Stimulated activated CD8-positive, alpha-beta memory T cell treated with anti-CD3 and anti-CD28 coated beads, Interleukin-7, amount 100 ng/mL, for 4 hours (primary cell): Measurements from ENCODE around the gene NCOA6.
"Not testable (repeated sequence)": the region's sequence is repeated elsewhere in the genome, so short reads cannot be mapped to it uniquely, and the experiment has no call there.

Source experiments
- DNase-seq, 2 donors: peaks; one replicate each; pipeline ENCODE4 v3.0.0-alpha.2; 2020; ENCODE audit warnings: low read depth in 2 of 2

The NCOA6 gene

DNA sequence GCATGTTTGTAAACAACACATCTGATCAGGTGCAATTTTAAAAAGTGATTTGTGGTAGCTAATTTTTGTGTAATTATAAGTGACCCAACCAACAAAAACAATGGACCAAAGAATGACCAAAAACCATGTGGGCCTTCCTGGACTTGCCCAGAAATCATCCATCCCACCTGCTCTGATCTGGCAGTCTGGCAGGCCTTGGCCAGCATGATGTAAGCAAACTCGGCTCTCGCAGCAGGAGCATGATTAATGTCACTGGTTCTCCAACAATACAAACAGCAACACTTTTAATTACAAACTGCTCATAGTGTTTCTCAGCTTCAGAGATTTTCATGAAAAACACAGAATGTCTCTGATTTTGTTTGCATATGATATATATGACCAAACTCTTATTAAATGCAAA is 105.2 kb downstream of the NCOA6 start:
- DNase-seq = no peak

DNA sequence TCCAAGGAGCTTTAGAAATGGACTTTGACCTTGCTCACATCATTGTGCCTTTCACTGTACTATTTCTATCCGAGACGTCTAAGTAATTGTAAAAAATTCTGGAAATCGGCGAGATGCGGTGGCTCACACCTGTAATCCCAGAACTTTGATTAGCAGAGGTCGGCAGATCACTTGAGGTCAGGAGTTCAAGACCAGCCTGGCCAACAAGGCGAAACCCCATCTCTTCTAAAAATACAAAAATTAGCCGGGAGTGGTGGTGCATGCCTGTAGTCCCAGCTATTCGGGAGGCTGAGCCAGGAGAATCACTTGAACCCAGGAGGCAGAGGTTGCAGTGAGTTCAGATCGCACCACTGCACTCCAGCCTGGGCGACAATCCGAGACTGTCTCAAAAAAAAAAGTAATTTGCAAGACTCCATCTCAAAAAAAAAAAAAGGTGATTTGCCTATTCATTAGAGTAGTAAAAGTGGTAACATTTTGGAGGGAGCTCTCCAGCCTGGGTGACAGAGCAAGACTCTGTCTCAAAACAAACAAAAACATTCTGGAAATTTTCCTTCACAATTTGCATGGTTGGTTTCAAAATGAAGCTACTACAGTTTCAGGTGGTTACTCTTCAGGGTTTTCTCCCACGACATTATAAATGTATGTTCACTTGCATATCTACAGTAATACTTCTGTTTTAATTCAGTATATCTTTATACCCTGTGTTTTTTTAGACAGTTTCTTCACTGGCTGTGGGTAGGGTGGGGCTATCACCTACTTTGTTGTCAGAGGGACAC is 106.0 kb downstream of the NCOA6 start:
- not testable (repeated sequence) for DNase-seq

DNA sequence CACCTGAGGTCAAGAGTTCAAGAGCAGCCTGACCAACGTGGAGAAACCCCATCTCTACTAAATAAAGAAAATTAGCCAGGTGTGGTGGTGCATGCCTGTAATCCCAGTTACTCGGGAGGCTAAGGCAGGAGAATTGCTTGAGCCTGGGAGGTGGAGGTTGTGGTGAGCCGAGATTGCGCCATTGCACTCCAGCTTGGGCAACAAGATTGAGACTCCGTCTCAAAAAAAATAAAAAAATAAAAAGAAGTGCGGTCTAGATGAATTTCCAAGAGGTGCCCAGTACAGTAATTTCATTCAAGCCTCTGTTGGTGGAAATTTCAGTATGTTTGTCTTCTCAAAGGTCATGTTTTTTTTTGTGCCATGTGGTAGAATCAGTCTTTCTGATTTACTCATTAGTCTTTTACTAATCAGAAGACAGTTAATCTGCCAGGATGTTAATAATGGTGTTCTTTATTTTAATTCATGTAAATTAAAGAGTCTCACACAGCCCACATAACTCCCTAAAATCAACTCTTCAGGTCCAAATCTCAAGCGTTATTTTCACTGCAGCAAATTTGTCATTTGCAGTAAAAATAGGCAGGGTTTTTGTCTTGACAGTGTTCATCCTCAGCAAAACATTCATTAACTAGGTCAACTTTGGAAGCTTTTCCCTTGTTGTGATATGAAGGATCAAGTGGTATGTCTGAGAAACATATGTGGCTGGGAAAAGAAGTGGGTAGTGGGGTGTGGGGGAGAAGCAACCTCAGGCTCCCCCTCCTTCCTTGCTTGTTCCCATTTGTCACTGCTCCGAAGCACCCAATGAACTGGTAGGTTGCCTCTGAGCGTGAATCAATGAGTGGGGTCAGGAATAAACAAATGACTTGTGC is 108.0 kb downstream of the NCOA6 start:
- no peak for DNase-seq

DNA sequence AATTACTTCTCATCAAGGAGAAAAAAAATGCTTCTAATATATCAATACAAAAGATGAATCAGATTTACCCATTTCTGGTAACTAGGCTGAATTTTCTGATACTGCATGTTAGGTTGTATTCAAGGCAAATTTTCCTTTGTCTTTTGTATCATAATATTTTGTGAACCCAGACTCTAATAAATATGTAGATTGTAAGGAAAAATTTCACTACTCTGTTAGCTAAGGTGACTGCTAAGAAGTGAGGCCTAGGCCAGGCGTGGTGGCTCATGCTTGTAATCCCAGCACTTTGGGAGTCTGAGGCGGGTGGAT is 108.6 kb downstream of the NCOA6 start:
- DNase-seq = no peak

DNA sequence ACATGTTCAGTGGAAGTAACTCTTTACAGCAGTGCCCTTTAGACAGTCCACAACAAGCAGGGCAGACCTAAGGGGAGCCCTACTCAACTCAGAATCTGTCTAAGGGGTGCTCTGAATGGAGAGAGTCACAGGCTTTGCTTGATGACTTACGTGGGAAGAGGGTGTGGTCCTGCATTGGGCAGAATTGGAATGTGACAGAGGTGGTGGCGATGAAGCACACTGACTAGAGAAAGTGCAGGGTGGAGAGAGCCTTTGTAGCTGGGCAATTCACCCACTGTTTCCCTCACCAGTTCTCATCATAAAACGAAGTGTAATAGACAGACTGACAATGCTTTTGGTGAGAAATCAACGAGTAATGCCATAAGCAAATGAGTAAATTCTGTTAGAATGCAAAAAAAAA is 110.1 kb downstream of the NCOA6 start:
- no peak for DNase-seq

DNA sequence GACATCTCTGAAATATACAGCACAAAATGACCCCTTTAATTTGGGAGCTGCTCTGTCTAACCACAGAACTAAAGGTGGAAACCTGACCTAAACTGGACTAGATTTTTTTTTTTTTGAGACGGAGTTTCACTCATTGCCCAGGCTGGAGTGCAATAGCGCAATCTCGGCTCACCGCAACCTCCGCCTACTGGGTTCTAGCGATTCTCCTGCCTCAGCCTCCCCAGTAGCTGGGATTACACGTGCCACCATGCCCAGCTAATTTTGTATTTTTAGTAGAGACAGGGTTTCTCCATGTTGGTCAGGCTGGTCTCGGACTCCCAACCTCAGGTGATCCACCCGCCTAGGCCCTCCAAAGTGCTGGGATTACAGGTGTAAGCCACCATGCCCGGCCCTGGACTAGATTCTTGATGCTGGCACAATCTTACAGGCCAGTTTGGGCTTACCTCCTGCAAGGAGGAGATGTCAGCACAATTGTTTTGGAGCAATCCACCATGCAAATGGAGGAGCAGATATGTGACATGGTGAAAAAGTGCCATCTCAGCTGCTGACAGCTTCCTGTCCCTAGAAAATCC is 111.4 kb downstream of the NCOA6 start:
- not testable (repeated sequence) for DNase-seq

DNA sequence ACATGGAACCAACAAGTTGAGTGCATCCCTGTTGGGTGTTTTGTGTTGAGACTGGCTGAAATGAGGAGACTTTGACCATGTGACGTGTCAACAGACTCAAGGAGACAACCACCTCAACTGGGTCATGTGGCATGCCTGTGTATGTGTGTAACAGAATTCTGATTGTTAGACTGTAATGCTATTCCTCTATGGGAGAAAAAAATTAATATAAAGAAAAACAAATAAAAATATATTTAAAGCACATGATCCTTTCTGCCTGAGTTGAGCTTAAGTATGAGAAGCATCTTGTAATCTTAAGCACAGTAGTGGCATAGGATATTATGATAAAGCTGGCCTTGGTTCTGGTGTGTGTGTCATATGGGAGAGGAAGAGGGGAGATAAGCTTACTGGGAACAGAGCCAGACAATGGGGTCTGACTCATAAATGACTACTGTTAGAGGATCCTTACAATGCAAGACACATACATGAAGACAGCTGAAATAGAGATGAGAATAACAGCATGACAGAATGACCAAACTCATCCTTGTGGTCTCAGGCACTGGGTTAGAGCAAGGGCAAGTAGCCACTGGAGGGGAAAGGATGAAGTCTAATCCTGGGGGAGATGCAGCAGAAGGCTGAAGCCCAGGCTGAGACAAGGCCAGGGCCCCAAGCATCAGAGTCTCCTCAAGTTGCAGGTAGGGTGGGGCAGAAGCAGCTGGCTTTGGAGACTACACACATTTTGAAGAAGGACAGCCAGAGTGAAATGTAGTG is 112.1 kb downstream of the NCOA6 start:
- DNase-seq = no peak

DNA sequence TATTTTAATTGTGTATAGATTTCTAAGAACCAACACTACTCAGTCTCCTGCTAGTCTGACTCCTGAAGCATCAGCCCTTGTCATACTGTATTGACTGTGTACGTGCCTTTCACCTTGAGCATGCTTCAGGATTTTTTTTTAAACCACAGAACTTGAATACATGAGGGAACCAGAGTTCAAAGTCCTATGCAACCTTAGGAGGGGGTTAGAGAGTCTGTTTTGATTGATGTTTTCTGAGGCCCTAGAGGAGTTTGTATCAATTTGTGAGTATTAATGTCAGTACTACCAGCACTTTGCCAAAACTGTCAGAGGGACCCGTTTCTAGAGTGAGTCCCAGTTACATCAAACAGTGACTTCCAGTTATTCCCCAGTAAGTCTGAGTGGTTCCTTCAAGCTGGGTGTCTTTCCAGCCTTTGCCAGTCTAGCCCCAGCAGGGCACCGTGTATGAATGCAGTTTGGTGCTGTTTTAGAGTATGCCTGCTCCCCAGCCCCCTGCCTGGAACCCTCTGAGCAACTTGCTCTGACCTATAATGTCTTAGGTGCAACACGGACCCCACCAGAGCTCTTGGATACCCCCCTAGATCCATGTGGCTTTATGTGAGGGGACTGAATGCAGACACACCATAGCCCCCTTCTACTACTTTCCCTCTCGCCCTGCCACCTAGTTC is 112.8 kb downstream of the NCOA6 start:
- DNase-seq = no peak

DNA sequence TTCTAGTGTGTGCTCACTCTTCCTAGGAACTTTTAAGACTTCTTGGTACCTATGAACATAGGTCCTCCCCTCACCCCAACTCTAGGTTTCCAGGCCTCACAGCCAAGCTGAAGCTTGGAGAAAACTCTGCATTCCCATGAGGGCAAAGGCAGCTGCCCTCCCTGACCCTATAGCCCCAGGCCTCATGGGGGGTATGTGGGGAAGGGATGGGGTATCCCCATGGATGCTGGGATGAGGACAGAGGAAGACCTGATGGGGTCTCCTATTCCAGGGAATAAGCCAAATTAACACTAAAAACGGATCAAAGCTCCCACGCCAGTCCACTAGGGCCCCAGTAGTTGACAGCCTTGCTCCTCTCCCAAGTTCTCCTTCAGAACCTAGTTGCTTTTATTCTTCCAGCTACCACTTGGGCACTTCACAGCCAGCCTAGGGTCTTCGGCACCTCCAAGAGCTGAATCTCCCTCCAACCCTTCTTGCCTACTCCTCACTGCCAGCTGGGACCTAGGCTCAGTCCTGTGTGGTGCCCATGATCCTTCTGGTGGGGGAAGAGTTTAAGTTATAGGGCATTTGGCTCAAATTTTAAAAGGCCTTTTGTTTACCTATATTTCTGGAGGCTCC is 113.5 kb downstream of the NCOA6 start:
- DNase-seq = no peak

DNA sequence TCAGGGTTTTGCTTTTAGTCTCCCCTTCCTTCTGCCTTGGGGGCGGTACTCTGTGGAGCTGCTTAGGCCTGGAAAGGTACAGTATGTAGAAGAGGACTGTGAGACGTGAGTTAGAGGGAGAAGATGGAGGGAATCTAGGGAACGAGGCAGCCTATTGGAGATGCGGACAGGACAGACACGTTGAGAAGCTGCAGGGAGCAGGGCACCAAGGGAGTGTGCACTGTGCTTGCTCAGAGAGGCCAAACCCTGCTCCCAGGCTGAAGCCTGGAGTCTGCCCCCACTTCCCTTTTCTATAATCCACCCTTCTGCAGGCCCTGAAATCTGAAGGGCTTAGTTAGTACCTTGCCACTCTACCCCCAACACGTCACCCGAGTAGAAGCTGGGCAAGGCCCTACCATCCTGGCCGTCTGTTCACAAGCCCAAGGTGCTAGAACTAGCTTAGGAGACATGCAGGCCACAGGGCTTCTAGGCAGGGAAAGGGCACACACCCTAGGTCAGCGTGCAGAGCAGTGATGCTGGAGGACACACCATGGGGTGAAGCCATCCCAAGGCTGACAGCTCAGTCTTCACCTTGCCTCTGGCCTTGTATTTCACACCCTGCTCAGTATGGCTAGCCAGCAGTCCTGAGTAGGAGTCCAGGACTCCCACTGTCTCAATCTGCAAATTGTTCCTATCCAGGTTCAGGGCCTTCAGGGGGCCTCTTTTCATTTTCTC is 114.4 kb downstream of the NCOA6 start:
- no peak for DNase-seq

DNA sequence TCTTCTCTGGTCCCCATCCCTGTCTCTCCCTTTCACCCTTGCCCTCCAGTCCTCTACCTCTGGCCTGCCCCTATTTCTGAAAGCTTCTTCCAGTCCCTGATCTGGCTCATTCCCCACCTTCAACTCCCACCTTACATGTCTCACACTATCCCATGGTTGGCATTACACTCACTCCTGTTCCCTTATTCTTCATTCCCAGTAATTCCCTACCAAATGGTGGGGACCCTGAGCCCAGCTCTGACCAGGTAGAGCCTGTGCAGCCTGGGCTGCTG is 114.9 kb downstream of the NCOA6 start:
- DNase-seq = no peak

DNA sequence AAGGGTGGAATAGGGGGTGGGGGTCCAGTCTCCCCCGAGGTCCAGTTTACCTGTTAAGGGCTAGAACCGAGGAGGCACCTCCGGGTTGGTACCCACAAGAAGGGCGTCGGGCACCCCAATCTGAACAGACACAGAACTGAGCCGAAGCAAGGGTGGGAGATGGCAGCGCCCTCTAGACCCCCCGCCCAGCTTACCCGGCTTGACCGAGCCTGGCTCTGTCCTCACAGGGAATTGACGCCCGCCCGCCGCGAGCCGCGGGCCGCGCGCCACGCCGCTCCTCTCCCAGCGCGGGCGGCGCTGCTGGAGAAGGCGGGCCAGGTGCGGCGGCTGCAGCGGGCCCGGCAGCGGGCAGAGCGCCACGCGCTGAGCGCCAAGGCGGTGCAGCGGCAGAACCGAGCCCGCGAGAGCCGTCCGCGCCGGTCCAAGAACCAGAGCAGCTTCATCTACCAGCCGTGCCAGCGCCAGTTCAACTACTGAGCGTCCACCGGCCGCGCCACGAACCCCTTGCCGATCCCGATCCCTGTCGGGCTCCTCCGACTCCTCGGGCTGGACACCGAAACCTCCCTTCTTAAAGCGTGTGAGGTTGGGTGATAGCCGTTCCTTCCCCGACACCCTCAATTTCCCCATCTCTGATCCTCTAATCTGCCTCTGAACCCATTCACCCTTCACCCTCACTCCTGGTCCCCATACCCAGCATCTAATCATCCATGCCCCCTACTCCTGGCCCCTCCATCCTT is 115.5 kb downstream of the NCOA6 start:
- DNase-seq = peak; percentile 45 to 50

DNA sequence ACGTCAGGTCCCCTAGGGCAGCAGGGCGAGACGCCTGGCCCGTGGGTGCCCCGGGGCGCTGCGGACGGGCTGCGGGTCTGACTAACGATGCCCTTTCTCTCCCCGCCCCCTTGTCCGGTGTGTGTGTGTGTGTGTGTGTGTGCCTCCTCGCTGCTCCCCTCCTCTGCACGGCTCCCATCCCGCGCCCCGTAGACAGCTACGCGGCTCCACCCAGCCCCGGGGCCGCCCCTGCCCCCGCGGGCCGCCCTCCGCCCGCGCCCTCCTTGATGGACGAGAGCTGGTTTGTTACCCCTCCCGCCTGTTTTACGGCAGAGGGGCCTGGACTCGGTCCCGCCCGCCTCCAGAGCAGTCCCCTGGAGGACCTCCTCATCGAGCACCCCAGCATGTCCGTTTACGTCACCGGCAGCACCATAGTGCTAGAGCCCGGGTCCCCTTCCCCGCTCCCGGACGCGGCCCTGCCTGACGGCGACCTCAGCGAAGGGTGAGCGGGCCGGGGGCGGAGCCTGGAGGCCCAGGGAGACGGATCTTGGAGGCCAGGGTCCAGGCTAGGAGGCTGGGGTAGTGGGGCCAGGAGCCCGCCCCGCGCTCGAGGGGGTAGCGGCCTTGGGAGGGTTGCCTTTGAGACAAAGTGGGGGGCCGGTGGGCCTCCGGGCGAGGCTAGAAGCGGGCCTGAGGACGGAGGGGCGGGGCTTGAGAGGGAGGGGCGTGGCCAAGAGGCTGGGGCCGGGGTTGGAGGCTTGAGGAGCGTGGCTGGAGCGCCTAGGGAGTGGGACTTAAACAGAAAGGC is 116.2 kb downstream of the NCOA6 start:
- peak; percentile 57 to 74 for DNase-seq

DNA sequence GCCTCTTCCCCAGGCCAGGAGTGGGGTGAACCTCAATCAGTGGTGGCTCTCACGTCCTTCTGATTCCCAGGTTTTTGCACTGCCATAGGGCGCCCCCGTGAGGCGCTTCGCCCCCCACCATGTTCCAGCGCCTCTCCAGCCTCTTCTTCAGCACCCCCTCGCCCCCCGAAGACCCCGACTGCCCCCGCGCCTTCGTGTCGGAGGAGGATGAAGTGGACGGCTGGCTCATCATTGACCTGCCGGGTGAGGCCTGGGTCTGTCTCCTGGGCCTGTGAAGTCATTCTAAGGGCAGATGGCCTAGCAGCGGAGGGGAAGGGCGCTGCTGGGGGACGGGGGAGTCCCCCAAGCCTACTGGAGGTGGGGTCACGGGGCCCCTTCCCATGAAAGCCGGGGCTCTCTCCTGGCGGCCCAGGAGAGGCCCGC is 116.8 kb downstream of the NCOA6 start:
- DNase-seq = peak in 1 of 2 donors; percentile 32

DNA sequence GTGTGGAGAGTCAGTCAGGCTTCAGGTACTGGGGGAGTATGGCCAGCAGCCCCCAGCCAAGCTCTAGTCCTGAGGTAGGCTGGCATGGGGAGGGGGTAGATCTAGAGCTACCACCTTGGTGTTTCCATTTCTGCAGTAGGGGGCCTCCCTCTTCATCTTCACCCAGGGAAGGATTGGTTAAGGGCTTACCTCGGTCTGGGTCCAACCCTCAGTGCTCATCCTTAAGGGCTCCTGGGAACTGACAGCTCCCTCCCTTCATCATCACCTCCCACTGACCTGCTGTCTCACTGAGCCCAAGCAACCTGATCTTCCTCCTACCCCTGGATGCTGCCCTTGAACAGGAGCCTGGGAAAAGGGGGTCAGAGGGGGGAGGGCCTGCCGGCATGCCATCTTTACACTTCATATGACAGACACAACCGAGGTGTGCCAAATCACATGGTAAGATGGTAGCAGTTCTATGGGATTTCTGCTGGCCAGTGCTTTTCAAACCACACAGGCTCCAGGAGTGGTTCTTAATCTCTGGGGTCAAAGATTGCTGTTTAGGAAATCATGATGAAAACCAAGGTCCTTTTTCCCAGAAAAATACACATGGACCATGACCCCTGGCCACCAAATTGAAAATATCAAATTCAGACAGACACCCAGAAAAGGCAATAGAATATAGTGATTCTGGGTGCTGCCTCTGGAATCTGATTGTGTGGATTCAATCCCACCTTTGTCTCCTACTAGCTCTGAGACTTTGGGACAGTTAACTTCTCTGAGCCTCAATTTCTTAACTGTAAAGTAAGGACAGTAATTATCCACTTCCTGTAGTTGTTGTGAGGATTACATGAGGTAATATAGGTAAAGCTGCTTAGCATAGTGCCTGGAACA is 118.3 kb downstream of the NCOA6 start:
- DNase-seq = no peak

DNA sequence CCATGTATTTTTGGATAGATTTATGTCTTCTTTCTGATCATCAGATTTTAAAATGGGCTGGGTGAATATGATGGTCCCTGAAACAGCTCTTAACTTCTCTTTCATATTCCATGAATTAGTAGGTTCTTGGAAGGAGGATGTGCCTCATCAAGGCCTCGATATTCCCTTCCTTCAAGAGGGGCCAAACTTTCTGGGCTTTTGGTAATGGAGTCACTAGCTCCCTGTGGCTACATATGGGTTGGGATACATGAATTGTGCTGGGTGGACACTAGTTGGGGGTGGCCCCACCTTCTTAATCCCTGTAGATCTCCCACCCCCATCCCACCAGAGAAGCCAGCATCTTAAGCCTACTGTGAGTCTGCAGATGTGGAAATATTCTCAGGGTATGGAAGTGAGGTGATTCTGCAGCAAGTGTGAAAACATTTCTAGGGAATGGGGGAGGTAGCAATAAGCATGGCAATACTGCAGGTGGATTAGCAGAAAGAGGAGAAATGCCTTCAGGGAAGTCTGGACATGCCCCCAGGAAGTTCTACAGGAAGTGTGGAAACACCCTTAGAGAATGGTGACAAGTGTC is 119.1 kb downstream of the NCOA6 start:
- no peak for DNase-seq

DNA sequence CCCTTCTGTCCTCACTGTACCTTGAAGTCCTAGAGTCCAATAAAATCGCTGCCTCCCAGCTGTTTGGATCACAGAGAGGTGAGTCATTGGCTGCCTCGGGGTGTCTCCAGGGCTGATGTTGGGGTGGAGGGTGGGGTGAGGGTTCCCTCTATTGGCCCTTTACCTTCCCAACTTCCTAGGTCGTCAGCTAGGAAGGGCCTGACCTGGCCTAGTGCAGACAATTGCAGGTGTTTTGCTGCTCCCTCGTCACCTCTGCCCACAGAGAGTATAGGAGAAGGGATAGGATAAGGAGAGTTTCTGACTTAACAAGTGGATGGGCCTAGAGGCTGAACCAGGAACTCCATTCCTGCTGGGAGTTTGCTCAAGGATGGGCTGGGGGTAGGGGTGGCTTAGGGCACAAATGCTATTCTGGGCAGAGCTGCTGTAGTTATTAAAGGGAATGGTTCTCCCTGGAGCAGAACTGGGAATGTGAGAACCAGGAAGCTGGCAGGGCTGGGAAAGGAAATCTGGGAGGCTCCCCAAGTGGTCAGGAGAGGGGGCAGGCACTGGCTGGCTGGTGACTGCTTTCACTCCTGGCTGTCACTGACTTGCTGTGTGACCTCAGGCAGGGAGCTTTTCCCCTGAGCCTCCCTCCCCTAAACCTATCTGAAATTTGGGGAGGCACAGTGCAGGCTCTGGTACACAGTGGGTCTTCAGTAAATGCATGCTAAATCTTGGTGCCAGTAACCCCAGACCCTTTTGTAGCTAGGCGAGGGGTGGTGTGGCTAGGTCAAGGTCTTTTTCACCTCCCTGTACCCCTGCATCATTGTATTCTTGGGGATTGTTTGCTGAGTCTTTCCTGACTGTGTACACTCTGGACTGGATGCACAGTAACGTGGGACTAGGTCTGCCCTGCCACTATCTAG is 119.8 kb downstream of the NCOA6 start:
- no peak for DNase-seq
